H1 (cell line): Measurements from ENCODE around the gene FAM193B. TPM values are rescaled to one million over a fixed set of nuclear protein-coding genes. Genes with fewer than 3 reads are reported as not detected.

Source experiments
- CHD7 ChIP-seq: fragments of 300-600 bp; sonication (generic); IDR thresholded peaks from 2 replicates; pipeline ENCODE4 v1.7.1; 2012; ENCODE audit warnings: low read length, moderate library complexity, mild to moderate bottlenecking, inconsistent platforms; ENCODE audit not compliant: insufficient replicate concordance
- EGR1 ChIP-seq: IDR thresholded peaks from 2 replicates; pipeline ENCODE4 v1.6.1; 2011; ENCODE audit warnings: low read depth, low read length, borderline replicate concordance
- MAFK ChIP-seq: IDR thresholded peaks from 2 replicates; pipeline ENCODE4 v1.6.1; 2012; ENCODE audit warnings: low read depth, mild to moderate bottlenecking, improper control_type of control experiment, low read length
- PHF8 ChIP-seq: fragments of 200-600 bp; sonication (generic); conservative IDR thresholded peaks from 2 replicates; pipeline ENCODE4 v1.7.1; 2012; ENCODE audit warnings: low read depth, mild to moderate bottlenecking, inconsistent platforms, low read length, moderate library complexity
- POU5F1 ChIP-seq: IDR thresholded peaks from 2 replicates; pipeline ENCODE4 v1.6.1; 2011; ENCODE audit warnings: low read depth, mild to moderate bottlenecking, low read length, moderate library complexity
- SIRT6 ChIP-seq: IDR thresholded peaks from one replicate; pipeline ENCODE4 v1.7.1; 2012; ENCODE audit warnings: low read length, inconsistent platforms
- polyA plus RNA-seq, 7 experiments: library from polyadenylated mRNA; depleted of rRNA in 3 of 7; stranded (reverse) in 5 of 7; unstranded in 2 of 7; fragments of >200 nt in 5 of 7; fragments of 200-250 nt in 2 of 7; gene quantifications; 1 replicate in 5 of 7; 2 replicates in 1 of 7; 4 replicates in 1 of 7; pipeline versions ENCODE4 v1.2.1 to v1.2.3, GENCODE V29; 2011 to 2013; ENCODE audit warnings: missing spikeins in 2 of 7, mixed read lengths in 2 of 7
- total RNA-seq: library from RNA; stranded (reverse); fragmentation: NEBNext Ultra II Directional; extraction: Animal tissue kit (Norgen Biotek cat#: 25700); gene quantifications from 2 replicates; pipeline ENCODE4 v1.2.1, GENCODE V29; 2021

FAM193B gene
- total and polyA plus RNA-seq, 2 of the 8 experiments (the other 6 are each of a cell fraction or from before 2014, with no cell fraction given), result 49.9 to 69.8 TPM

- TF ChIP-seq POU5F1 (no peak), MAFK (no peak), SIRT6 (no peak), CHD7 (no peak), PHF8 (no peak), EGR1 (no peak)
These were observed 30.4 kb downstream of the FAM193B start (continued) for GRCh38 chr5:177523711-177524538.
